Stimulated activated memory B cell treated with anti-CD40 and anti-IgM and Interleukin-4, amounts not matched to agents 10 μg/mL and 1 μg/mL and 100 μg/mL, for 72 hours (primary cell): ENCODE data around the gene TMEM114.

Experiments
- ATAC-seq: fragments of 150-1000 bp; cut with Tn5 transposase; 2 replicates; pipeline ENCODE4 v1.10.0; 2021
- H3K27ac Mint-ChIP-seq: one replicate; pipeline ENCODE4 v1.8.0; 2022; ENCODE audit warnings: mild to moderate bottlenecking, mixed read lengths
- H3K27me3 Mint-ChIP-seq: one replicate; pipeline ENCODE4 v1.8.0; 2022; ENCODE audit warnings: mixed read lengths
- H3K36me3 Mint-ChIP-seq: one replicate; pipeline ENCODE4 v1.8.0; 2022; ENCODE audit warnings: mixed read lengths
- H3K4me1 Mint-ChIP-seq: one replicate; pipeline ENCODE4 v1.8.0; 2022; ENCODE audit warnings: mixed read lengths
- H3K4me3 Mint-ChIP-seq: one replicate; pipeline ENCODE4 v1.8.0; 2022; ENCODE audit warnings: mild to moderate bottlenecking, moderate library complexity, mixed read lengths
- H3K9me3 Mint-ChIP-seq: one replicate; pipeline ENCODE4 v1.8.0; 2022; ENCODE audit warnings: mixed read lengths

The TMEM114 gene

GRCh38 chr16:8551388-8552332, 38.7 kb downstream of the TMEM114 start:
- Mint-ChIP-seq H3K4me3 (no peak overlapping the region), H3K36me3 (no peaks in the 10 kb centered on the region), H3K27ac (no peak overlapping the region), H3K4me1 (no peaks in the 10 kb centered on the region), H3K9me3 (peaks cover 3% of the 10 kb centered on the region), H3K27me3 (peaks cover 96% of the 10 kb centered on the region)
- no peak for ATAC-seq

- peaks cover 93% of the 10 kb centered on the region for H3K27me3 Mint-ChIP-seq
- H3K36me3 Mint-ChIP-seq, result no peaks in the 10 kb centered on the region
- no peaks in the 10 kb centered on the region for H3K4me1 Mint-ChIP-seq
- H3K27ac Mint-ChIP-seq, result no peak overlapping the region
- no peak overlapping the region for H3K4me3 Mint-ChIP-seq
- peaks cover 3% of the 10 kb centered on the region for H3K9me3 Mint-ChIP-seq
- no peak for ATAC-seq
Observed at GRCh38 chr16:8550728-8551387, 39.5 kb downstream of the TMEM114 start.

DNA sequence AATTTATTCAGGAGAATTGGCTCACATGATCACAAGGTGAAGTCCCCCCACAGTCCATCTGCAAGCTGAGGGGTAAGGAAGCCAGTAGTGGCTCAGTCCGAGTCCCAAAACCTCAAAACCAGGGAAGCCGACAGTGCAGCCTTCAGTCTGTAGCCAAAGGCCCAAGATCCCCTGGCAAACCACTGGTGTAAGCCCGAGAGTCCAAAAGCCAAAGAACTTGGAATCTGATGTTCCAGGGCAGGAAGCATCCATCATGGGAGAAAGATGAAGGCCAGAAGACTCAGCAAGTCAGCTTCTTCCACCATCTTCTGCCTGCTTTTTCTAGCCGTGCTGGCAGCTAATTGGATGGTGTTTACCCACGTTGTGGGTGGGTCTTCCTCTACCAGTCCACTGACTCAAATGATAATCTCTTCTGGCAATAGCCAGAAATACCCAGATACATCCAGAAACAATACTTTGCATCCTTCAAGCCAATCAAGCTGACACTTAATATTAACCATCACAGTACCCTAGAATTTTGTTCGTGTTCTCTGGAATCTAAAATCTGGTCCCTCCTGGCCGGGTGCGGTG, 40.4 kb downstream of the TMEM114 start:
- H3K4me1 Mint-ChIP-seq, result no peaks in the 10 kb centered on the region
- no peak overlapping the region for H3K27ac Mint-ChIP-seq
- peaks cover 88% of the 10 kb centered on the region for H3K27me3 Mint-ChIP-seq
- H3K9me3 Mint-ChIP-seq, result peaks cover 3% of the 10 kb centered on the region
- H3K4me3 Mint-ChIP-seq, result no peak overlapping the region
- no peaks in the 10 kb centered on the region for H3K36me3 Mint-ChIP-seq
- ATAC-seq, result no peak

GRCh38 chr16:8548166-8548565, 42.1 kb downstream of the TMEM114 start:
- H3K36me3 Mint-ChIP-seq, result no peaks in the 10 kb centered on the region
- H3K9me3 Mint-ChIP-seq, result peaks cover 3% of the 10 kb centered on the region
- no peak overlapping the region for H3K27ac Mint-ChIP-seq
- no peaks in the 10 kb centered on the region for H3K4me1 Mint-ChIP-seq
- no peak overlapping the region for H3K4me3 Mint-ChIP-seq
- no peak for ATAC-seq
- H3K27me3 Mint-ChIP-seq, result peaks cover 84% of the 10 kb centered on the region

- no peak for ATAC-seq
- Mint-ChIP-seq H3K4me1 (no peaks in the 10 kb centered on the region), H3K36me3 (no peaks in the 10 kb centered on the region), H3K27ac (no peak overlapping the region), H3K27me3 (peaks cover 80% of the 10 kb centered on the region), H3K4me3 (no peak overlapping the region), H3K9me3 (peaks cover 3% of the 10 kb centered on the region)
Observed at GRCh38 chr16:8547762-8548161, 42.5 kb downstream of the TMEM114 start.

DNA sequence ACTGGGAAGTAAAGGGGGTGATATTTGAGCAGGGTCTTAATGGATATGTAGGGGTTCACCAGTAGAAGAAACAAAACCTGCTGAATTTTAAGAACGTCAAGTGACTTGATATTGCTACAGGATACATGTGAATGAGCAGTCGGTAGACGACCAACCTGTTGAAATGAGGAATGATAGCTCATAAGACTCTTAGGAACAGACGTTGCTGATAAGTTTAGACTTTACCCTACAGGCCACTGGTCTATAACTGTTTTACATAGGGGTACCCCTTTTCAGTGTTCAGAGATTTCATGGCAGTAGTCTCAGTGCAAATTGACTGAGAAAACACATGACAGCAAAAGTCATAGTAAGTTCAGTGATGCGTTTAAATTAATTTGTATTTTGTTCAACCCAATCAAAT, 45.9 kb downstream of the TMEM114 start:
- Mint-ChIP-seq H3K27ac (no peak overlapping the region), H3K4me3 (no peak overlapping the region), H3K9me3 (no peaks in the 10 kb centered on the region), H3K4me1 (no peaks in the 10 kb centered on the region), H3K27me3 (peaks cover 60% of the 10 kb centered on the region), H3K36me3 (no peaks in the 10 kb centered on the region)
- no peak for ATAC-seq

DNA sequence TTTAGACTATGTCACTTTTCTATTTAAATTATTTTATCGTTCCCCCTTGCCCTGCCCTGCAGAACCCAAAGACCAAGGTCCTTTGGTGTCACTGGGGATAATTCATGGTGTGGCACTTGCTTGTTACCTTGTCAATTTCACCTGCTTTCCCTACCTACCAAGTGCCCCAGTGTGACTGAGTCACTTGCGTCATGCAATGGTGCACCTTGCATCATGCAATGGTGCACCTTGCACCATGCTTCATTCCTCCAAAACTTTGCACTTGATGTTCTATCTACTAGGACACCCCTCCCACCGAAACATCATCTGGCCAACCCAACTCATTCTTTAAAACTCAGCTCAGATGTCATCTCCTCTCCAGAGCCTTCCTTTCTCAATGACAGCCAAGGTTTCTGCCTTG, 47.1 kb downstream of the TMEM114 start:
- Mint-ChIP-seq H3K9me3 (no peaks in the 10 kb centered on the region), H3K4me3 (no peak overlapping the region), H3K27ac (no peak overlapping the region), H3K36me3 (no peaks in the 10 kb centered on the region), H3K4me1 (no peaks in the 10 kb centered on the region), H3K27me3 (peaks cover 51% of the 10 kb centered on the region)
- no peak for ATAC-seq

DNA sequence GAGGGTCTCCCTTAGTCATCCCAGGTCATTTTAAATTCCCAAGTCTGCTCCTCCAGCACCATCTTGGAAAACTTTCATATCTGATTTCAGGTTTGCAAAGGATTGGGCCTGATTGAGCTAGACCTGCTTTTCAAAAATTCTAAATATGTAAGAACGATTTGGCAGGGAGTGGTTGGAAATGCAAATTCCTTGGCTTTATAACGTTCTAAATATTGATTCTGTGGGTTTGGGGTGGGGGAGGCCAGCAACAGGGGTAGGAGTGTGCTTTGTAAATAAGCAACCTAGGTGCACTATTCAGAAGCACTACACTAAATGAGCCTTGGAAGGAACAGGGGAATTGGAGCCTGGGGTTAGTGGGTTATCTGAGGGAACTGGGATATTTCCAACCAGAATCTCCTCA, 47.9 kb downstream of the TMEM114 start:
- ATAC-seq, result no peak
- H3K36me3 Mint-ChIP-seq, result no peaks in the 10 kb centered on the region
- no peak overlapping the region for H3K4me3 Mint-ChIP-seq
- no peaks in the 10 kb centered on the region for H3K9me3 Mint-ChIP-seq
- H3K27me3 Mint-ChIP-seq, result peaks cover 50% of the 10 kb centered on the region
- no peaks in the 10 kb centered on the region for H3K4me1 Mint-ChIP-seq
- no peak overlapping the region for H3K27ac Mint-ChIP-seq

DNA sequence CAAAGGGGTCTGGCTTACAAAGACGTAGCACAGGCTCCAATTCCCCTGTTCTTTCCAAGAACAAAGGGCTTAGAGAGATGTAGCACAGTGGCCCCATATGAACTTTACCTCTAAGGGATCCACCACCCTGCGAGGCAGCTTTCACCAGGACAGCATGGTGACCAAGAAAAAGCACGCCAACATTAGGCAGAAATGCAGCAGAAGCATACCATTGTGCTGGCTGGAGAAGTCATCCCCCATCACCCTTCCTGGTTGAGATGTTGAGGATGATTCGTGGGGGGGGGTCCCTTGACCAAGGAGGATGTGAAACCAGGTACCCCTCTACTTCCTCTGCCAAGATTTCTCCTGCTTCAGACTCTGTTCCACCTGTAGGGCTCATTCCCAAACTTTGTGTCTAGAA, 48.4 kb downstream of the TMEM114 start:
- no peaks in the 10 kb centered on the region for H3K4me1 Mint-ChIP-seq
- H3K36me3 Mint-ChIP-seq, result no peaks in the 10 kb centered on the region
- no peak overlapping the region for H3K4me3 Mint-ChIP-seq
- no peaks in the 10 kb centered on the region for H3K9me3 Mint-ChIP-seq
- H3K27ac Mint-ChIP-seq, result no peak overlapping the region
- peaks cover 46% of the 10 kb centered on the region for H3K27me3 Mint-ChIP-seq
- no peak for ATAC-seq

DNA sequence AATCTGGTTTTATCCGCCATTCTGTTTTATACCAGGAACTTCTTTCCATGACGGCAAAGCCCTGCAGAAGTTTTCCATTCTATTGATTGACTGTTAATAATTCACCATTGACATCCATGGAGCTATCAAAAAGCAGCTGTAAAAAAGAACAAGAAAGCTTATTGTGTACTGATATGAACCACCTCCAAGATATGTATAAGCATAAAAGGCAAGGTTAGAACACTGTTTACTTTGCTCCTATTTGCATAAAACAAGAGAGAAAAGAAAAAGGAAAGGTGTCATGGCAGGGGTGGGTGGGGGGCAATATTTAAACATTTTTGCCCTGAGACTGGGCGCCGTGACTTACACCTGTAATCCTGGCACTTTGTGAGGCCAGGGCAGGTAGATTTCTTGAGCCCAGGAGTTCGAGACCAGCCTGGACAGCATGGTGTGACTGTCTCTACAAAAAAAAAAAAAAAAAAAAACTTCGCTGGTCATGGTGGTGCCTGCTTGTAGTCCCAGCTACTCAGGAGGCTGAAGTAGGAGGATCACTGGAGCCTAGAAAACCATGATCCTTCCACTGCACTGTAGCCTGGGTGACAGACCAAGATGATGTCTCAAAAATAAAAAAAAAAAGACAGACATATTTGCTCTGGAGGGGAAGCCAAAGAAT, 52.5 kb downstream of the TMEM114 start:
- Mint-ChIP-seq H3K27me3 (peaks cover 29% of the 10 kb centered on the region), H3K9me3 (no peaks in the 10 kb centered on the region), H3K4me1 (no peaks in the 10 kb centered on the region), H3K4me3 (no peak overlapping the region), H3K36me3 (no peaks in the 10 kb centered on the region), H3K27ac (no peak overlapping the region)
- ATAC-seq, result no peak

- H3K4me3 Mint-ChIP-seq, result no peak overlapping the region
- no peaks in the 10 kb centered on the region for H3K9me3 Mint-ChIP-seq
- ATAC-seq, result no peak
Observed at GRCh38 chr16:8533509-8533908, 56.8 kb downstream of the TMEM114 start.

GRCh38 chr16:8530752-8531384, 59.4 kb downstream of the TMEM114 start:
- no peak overlapping the region for H3K27ac Mint-ChIP-seq
- H3K4me1 Mint-ChIP-seq, result no peaks in the 10 kb centered on the region
- ATAC-seq, result no peak
- peaks cover 32% of the 10 kb centered on the region for H3K27me3 Mint-ChIP-seq
- no peak overlapping the region for H3K4me3 Mint-ChIP-seq
- no peaks in the 10 kb centered on the region for H3K9me3 Mint-ChIP-seq
- H3K36me3 Mint-ChIP-seq, result no peaks in the 10 kb centered on the region

More at GRCh38 chr16:8533509-8533908, 56.8 kb downstream of the TMEM114 start:
- H3K4me1 Mint-ChIP-seq, result no peaks in the 10 kb centered on the region
- no peak overlapping the region for H3K27ac Mint-ChIP-seq
- peaks cover 40% of the 10 kb centered on the region for H3K27me3 Mint-ChIP-seq
- no peaks in the 10 kb centered on the region for H3K36me3 Mint-ChIP-seq

GRCh38 chr16:8528471-8528870, 61.8 kb downstream of the TMEM114 start:
- H3K36me3 Mint-ChIP-seq, result no peaks in the 10 kb centered on the region
- H3K27me3 Mint-ChIP-seq, result peaks cover 40% of the 10 kb centered on the region
- H3K4me1 Mint-ChIP-seq, result no peaks in the 10 kb centered on the region
- no peak for ATAC-seq
- no peak overlapping the region for H3K4me3 Mint-ChIP-seq
- no peak overlapping the region for H3K27ac Mint-ChIP-seq
- H3K9me3 Mint-ChIP-seq, result no peaks in the 10 kb centered on the region

- Mint-ChIP-seq H3K9me3 (no peaks in the 10 kb centered on the region), H3K36me3 (no peaks in the 10 kb centered on the region), H3K4me1 (no peaks in the 10 kb centered on the region), H3K27ac (no peak overlapping the region), H3K4me3 (no peak overlapping the region), H3K27me3 (peaks cover 33% of the 10 kb centered on the region)
- ATAC-seq, result no peak
Observed at GRCh38 chr16:8523932-8524331, 66.4 kb downstream of the TMEM114 start.

DNA sequence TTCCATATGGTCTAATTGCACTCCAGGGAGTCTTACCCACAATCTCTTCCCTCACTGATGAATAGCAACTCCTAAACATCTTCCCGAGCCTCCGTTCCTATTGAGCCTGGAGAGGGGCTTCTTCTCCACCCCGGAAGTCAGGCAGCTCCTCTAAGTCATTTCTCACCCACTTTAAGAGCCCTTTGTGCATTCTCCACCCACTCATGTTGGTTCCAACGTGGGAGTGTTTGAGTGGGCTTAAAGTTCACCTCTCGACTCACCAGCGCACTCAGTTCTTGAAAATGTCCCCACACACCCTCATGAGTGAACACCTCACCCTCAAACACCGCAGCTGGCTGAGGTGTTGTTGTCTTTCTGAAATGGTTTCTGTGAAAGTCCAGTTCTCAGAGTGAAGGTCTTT, 67.6 kb downstream of the TMEM114 start:
- H3K4me1 Mint-ChIP-seq, result no peaks in the 10 kb centered on the region
- no peak for ATAC-seq
- no peaks in the 10 kb centered on the region for H3K36me3 Mint-ChIP-seq
- no peaks in the 10 kb centered on the region for H3K9me3 Mint-ChIP-seq
- H3K27ac Mint-ChIP-seq, result no peak overlapping the region
- peaks cover 21% of the 10 kb centered on the region for H3K27me3 Mint-ChIP-seq
- H3K4me3 Mint-ChIP-seq, result no peak overlapping the region
